SU-DHL-6 (cell line): ENCODE results near the gene ZDHHC11B.

Source experiments
- H2AFZ ChIP-seq: fragments of 200-600 bp; sonication (generic); 2 replicates; pipeline ENCODE4 v1.6.1; 2014; ENCODE audit warnings: low read depth, mild to moderate bottlenecking, moderate library complexity, mixed read lengths, antibody characterized with exemption, low read length; ENCODE audit not compliant: severe bottlenecking
- H3F3A ChIP-seq: fragments of 200-600 bp; shearing (Covaris generic); 2 replicates; pipeline ENCODE4 v1.6.0; 2016; ENCODE audit warnings: antibody characterized with exemption, mild to moderate bottlenecking; ENCODE audit not compliant: insufficient read depth
- H3K27ac ChIP-seq: fragments of 200-600 bp; sonication (generic); 2 replicates; pipeline ENCODE4 v1.5.1; 2016; ENCODE audit warnings: low read depth, mild to moderate bottlenecking, low read length, moderate library complexity, mixed read lengths
- H3K27me3 ChIP-seq: fragments of 200-600 bp; sonication (generic), shearing (Covaris generic); 2 replicates; pipeline ENCODE4 v1.6.0; 2014; ENCODE audit warnings: mild to moderate bottlenecking, low read length
- H3K36me3 ChIP-seq: fragments of 200-600 bp; sonication (generic); 2 replicates; pipeline ENCODE4 v1.6.1; 2014; ENCODE audit warnings: mild to moderate bottlenecking, low read length, mixed read lengths
- H3K4me2 ChIP-seq: fragments of 300-600, 200-600 bp; shearing (Covaris generic), sonication (generic); 2 replicates; pipeline ENCODE4 v1.6.0; 2014; ENCODE audit warnings: low read length, low read depth, mild to moderate bottlenecking; ENCODE audit not compliant: poor library complexity, severe bottlenecking
- H3K4me3 ChIP-seq: fragments of 200-600 bp; sonication (generic); 2 replicates; pipeline ENCODE4 v1.5.1; 2014; ENCODE audit warnings: antibody characterized with exemption, low read length, mild to moderate bottlenecking, mixed read lengths; ENCODE audit not compliant: insufficient read depth, poor library complexity, severe bottlenecking
- H3K79me2 ChIP-seq: fragments of 200-600 bp; sonication (generic); 2 replicates; pipeline ENCODE4 v1.6.1; 2014; ENCODE audit warnings: mild to moderate bottlenecking, low read length, moderate library complexity; ENCODE audit not compliant: insufficient read depth
- H3K9ac ChIP-seq: fragments of 200-600 bp; sonication (generic); 2 replicates; pipeline ENCODE4 v1.7.0; 2014; ENCODE audit warnings: mild to moderate bottlenecking, low read length
- H3K9me2 ChIP-seq: fragments of 200-600 bp; sonication (generic); replicated peaks from 2 replicates; pipeline ENCODE4 v1.6.1; 2014; ENCODE audit warnings: low read length; ENCODE audit not compliant: insufficient read depth
- H3K9me3 ChIP-seq: fragments of 200-600 bp; sonication (generic); 2 replicates; pipeline ENCODE4 v1.6.1; 2014; ENCODE audit warnings: low read length, mixed read lengths; ENCODE audit not compliant: insufficient read depth
- H4K20me1 ChIP-seq: fragments of 200-600 bp; sonication (generic); 2 replicates; pipeline ENCODE4 v1.6.1; 2014; ENCODE audit warnings: low read depth, mild to moderate bottlenecking, antibody characterized with exemption, low read length, moderate library complexity, mixed read lengths
- EZH2phosphoT487 ChIP-seq: fragments of 200-600 bp; sonication (generic), shearing (Covaris generic); conservative IDR thresholded peaks from 2 replicates; pipeline ENCODE4 v1.6.1; 2018; ENCODE audit warnings: mild to moderate bottlenecking, antibody characterized with exemption, low read length, moderate library complexity, mixed read lengths
- TF ChIP-seq, protein P1 (sequence below): fragments of 200-600 bp; sonication (generic); IDR thresholded peaks from one replicate; pipeline ENCODE4 v1.5.1; 2017; ENCODE audit warnings: antibody characterized with exemption, mild to moderate bottlenecking, low read length, moderate library complexity; ENCODE audit not compliant: insufficient read depth, poor library complexity, severe bottlenecking

The ZDHHC11B gene

DNA sequence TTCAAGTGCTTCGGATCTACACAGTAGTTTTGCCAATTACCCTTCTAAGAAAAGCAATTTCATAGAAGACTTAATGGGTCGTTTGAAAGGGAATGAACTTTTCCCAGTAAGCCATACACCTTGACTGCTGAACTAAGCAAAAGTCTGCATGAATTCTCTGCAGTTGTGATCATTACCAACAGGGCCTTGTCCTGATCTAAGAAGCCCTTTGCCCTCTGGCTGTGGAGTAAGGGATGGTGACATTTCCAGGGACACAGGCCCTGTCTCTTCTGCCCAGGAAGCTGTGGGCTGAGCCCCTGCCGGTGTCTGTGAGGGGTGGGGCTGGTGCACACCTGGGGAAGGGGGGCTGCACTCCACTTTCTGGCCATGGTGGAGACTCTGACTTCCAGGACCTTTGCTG, 35.7 kb upstream of the ZDHHC11B start:
- no peaks in the 10 kb centered on the region for H3F3A ChIP-seq
- no peaks in the 10 kb centered on the region for H3K79me2 ChIP-seq
- no peaks in the 10 kb centered on the region for H3K36me3 ChIP-seq
- no peaks in the 10 kb centered on the region for H3K27me3 ChIP-seq
- H3K9me3 ChIP-seq: no peaks in the 10 kb centered on the region
- H3K9me2 ChIP-seq: no peaks in the 10 kb centered on the region
- no peak overlapping the region for H3K4me2 ChIP-seq
- H3K27ac ChIP-seq: no peak overlapping the region
- no peak overlapping the region for H3K4me3 ChIP-seq
- no peak for TF ChIP-seq EZH2phosphoT487
- TF ChIP-seq, protein P1, sequence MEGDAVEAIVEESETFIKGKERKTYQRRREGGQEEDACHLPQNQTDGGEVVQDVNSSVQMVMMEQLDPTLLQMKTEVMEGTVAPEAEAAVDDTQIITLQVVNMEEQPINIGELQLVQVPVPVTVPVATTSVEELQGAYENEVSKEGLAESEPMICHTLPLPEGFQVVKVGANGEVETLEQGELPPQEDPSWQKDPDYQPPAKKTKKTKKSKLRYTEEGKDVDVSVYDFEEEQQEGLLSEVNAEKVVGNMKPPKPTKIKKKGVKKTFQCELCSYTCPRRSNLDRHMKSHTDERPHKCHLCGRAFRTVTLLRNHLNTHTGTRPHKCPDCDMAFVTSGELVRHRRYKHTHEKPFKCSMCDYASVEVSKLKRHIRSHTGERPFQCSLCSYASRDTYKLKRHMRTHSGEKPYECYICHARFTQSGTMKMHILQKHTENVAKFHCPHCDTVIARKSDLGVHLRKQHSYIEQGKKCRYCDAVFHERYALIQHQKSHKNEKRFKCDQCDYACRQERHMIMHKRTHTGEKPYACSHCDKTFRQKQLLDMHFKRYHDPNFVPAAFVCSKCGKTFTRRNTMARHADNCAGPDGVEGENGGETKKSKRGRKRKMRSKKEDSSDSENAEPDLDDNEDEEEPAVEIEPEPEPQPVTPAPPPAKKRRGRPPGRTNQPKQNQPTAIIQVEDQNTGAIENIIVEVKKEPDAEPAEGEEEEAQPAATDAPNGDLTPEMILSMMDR: no peak
- H4K20me1 ChIP-seq: no peaks in the 10 kb centered on the region
- H3K9ac ChIP-seq: no peak overlapping the region
- H2AFZ ChIP-seq: no peak overlapping the region

DNA sequence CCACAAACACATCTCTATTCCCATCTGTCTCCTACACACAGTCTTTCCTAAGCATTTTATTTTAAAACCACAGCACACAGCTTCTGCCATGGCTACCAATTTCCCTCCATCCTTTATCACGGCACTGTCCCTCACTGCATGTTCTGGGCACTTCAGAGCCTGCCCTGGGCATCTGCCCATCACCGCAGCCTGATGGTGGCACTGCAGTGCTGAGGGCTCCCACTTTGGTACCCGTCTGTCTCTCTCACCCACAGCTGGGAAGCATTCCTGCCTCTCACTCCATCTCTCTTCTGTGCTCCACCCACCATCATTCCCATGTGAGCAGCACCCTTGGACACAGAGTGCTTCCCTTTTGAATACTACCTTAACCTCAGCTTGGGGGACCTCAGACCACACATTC, 34.5 kb upstream of the ZDHHC11B start:
- H3K9ac ChIP-seq: no peak overlapping the region
- no peak for TF ChIP-seq EZH2phosphoT487
- TF ChIP-seq, protein P1: no peak
- H3K4me3 ChIP-seq: no peak overlapping the region
- no peaks in the 10 kb centered on the region for H3F3A ChIP-seq
- H3K79me2 ChIP-seq: no peaks in the 10 kb centered on the region
- H3K9me2 ChIP-seq: no peaks in the 10 kb centered on the region
- no peak overlapping the region for H3K27ac ChIP-seq
- no peak overlapping the region for H2AFZ ChIP-seq
- H3K9me3 ChIP-seq: no peaks in the 10 kb centered on the region
- H3K27me3 ChIP-seq: no peaks in the 10 kb centered on the region
- H4K20me1 ChIP-seq: no peaks in the 10 kb centered on the region
- H3K36me3 ChIP-seq: no peaks in the 10 kb centered on the region
- H3K4me2 ChIP-seq: no peak overlapping the region

DNA sequence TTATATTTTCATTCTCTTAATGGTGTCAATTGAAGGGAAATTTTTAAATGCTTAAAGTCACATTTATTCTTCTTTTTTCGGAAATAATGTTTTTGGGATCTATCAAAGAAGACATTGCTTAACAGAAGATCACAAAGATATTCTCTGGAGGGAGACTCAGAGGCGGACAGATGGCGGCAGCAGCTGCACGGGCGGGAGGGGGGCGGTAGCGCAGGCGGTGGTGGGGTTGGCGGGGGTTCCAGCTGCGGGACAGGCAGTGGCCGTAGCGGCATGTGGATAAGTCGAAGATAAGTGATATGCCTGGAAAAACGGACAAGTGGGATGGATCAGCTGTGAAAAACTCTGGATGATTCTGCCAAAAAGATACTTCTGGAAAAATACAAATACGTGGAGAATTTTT, 31.6 kb upstream of the ZDHHC11B start:
- Histone ChIP-seq H3K27ac (no peak overlapping the region), H3K79me2 (no peaks in the 10 kb centered on the region), H3K9ac (no peak overlapping the region), H3K36me3 (no peaks in the 10 kb centered on the region), H3K4me3 (no peak overlapping the region), H3F3A (no peaks in the 10 kb centered on the region), H2AFZ (no peak overlapping the region), H3K27me3 (no peaks in the 10 kb centered on the region), H3K4me2 (no peak overlapping the region), H4K20me1 (no peaks in the 10 kb centered on the region), H3K9me3 (no peaks in the 10 kb centered on the region), H3K9me2 (no peaks in the 10 kb centered on the region)
- TF ChIP-seq, protein P1: no peak
- TF ChIP-seq EZH2phosphoT487: no peak
